Measurements from ENCODE around the gene TRIM29.
A peak's percentile ranks its signal among the peaks of the same experiment; 100 is the strongest.
"Not testable (repeated sequence)": the region's sequence is repeated elsewhere in the genome, so short reads cannot be mapped to it uniquely, and the experiment has no call there.

Gene TRIM29

GRCh38 chr11:120147950-120148270 lies 10.0 kb upstream of the TRIM29 start:
- no peak overlapping the region for H3K4me3 ChIP-seq (ENCODE audit: low read depth, low read length)
- H3K27me3 ChIP-seq = no peaks in the 10 kb centered on the region
- H3K36me3 ChIP-seq = no peaks in the 10 kb centered on the region
- no peaks in the 10 kb centered on the region for H3K9me3 ChIP-seq
- no peak for DNase-seq
- peaks cover 23% of the 10 kb centered on the region for H3K4me1 ChIP-seq
- no peak for TF ChIP-seq CTCF (IDR thresholded peaks at IDR 0.05; ENCODE audit: low read depth, low read length)

DNA sequence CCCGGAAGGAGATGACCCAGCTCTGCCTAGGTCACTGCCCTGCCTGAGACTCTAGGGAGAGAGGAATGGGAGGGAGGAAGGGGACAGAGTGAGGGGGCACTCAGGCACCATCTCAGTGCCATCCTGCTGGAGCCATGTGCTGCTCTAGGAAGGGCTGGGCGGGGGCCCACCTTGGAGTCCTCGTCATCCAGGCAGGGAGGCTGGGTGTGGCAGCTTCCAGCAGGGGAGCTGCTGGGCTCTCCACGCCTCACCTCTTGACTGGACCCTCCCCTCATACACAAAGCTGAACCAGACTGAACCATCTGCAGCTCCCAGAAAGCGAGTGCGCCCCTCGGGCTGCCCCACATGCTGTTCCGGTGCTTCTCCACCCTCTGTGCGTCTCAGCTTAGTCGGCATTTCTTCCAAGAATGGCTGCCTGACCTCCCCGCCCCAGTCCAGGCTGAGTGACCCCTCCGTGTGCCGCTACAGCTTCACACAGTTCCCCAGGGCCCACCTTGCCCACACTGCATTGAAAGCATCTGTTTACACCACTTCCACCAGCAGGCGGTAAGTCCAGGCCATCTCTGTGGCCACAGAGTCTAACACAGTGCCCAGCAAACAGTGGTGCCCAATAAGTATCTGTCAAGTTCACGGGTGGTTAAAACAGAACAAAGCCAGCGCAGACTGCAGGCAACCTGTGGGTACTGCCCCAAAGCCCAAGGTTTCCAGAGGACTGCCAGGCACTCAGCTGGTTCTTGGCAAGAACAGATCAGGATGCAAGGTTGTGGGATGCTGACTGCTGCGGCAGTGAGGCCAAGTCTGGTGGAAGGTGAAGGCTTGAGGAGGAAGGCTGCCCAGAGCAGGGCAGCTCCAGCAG lies 9.4 kb upstream of the TRIM29 start:
- Histone ChIP-seq H3K27me3 (no peaks in the 10 kb centered on the region), H3K9me3 (no peaks in the 10 kb centered on the region), H3K36me3 (no peaks in the 10 kb centered on the region), H3K4me1 (peaks cover 27% of the 10 kb centered on the region), H3K4me3 (ENCODE audit: low read depth, low read length) (no peak overlapping the region)
- no peak for DNase-seq
- no peak for TF ChIP-seq CTCF (IDR thresholded peaks at IDR 0.05; ENCODE audit: low read depth, low read length)

- DNase-seq = no peak
- Histone ChIP-seq H3K4me3 (ENCODE audit: low read depth, low read length) (no peak overlapping the region), H3K9me3 (no peaks in the 10 kb centered on the region), H3K4me1 (peaks cover 32% of the 10 kb centered on the region), H3K36me3 (no peaks in the 10 kb centered on the region), H3K27me3 (no peaks in the 10 kb centered on the region)
- TF ChIP-seq CTCF (IDR thresholded peaks at IDR 0.05; ENCODE audit: low read depth, low read length) = no peak
Measured at GRCh38 chr11:120146413-120147093, 8.6 kb upstream of the TRIM29 start.

DNA sequence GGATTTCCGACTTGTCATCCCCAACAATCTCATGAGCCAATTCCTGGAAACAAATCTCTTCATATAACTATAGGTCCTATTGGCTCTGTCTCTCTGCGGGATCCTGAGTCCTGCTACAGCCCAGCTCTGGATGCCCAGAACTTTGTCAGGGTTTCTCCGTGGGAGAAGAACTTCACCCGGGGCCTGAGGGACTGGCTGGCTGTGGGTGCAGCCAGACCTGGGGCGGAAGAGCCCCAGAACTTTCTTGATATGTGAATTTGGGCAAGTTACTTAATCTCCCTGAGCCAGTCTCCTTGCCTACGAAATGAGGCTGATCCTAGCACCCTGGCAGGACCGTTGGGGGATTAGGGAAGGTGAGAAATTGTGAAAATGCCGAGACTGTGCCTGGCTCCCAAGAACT lies 6.6 kb upstream of the TRIM29 start:
- H3K4me1 ChIP-seq = peaks cover 49% of the 10 kb centered on the region
- H3K9me3 ChIP-seq = no peaks in the 10 kb centered on the region
- H3K36me3 ChIP-seq = no peaks in the 10 kb centered on the region
- no peak overlapping the region for H3K4me3 ChIP-seq (ENCODE audit: low read depth, low read length)
- no peak for TF ChIP-seq CTCF (IDR thresholded peaks at IDR 0.05; ENCODE audit: low read depth, low read length)
- no peak for DNase-seq
- no peaks in the 10 kb centered on the region for H3K27me3 ChIP-seq

DNA sequence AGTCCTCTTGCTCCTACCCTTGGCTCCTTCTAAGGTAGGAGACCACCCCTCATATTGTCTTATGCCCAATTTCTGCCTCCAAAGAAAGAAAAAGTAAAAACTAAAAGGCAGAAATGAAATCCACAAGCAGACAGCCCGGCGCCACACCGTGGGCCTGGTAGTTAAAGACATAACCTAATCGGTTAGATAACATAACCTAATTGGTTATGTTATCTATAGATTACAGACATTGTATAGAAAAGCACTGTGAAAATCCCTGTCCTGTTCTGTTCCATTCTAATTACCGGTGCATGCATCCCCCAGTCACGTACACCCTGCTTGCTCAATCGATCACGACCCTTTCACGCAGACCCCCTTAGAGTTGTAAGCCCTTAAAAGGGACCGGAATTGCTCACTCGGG lies 5.6 kb upstream of the TRIM29 start:
- DNase-seq, H3K9me3 ChIP-seq, H3K36me3 ChIP-seq, H3K27me3 ChIP-seq: not testable (repeated sequence)
- peak overlapping the region; percentile 13 for H3K4me3 ChIP-seq (ENCODE audit: low read depth, low read length)
- peaks cover 50% of the 10 kb centered on the region for H3K4me1 ChIP-seq

DNA sequence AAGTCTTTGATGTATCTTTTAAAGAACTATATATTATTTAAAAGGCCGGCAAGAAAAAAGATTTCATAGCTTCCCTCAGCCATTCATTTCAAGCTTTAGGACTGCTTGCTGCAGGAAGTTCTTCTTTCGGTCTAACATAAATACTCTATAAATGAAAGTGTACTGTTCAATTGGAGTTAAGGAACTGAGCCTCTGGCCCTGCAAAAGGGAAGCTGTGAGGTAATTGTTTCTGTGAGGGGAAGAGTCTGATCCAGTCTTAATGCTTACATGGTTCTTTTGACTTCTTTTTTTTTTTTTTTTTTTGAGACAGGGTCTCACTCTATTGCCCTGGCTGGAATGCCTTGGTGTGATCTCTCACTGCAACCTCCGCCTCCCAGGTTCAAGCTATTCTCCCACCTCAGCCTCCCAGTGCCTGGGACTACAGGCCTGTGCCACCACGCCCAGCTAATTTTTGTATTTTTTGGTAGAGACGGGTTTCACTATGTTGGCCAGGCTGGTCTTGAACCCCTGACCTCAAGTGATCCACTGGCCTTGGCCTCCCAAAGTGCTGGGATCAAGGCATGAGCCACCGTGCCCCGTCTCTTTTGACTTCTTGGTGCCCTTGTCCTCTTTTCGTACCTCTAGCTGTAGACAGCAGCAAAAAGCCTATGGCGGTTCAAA lies 4.7 kb upstream of the TRIM29 start:
- Histone ChIP-seq H3K4me3 (ENCODE audit: low read depth, low read length) (no peak overlapping the region), H3K9me3 (no peaks in the 10 kb centered on the region), H3K36me3 (no peaks in the 10 kb centered on the region), H3K27me3 (no peaks in the 10 kb centered on the region), H3K4me1 (peaks cover 54% of the 10 kb centered on the region)
- no peak for DNase-seq
- no peak for TF ChIP-seq CTCF (IDR thresholded peaks at IDR 0.05; ENCODE audit: low read depth, low read length)

All from BE2C (cell line).